DMS153 treated with DMSO at 0.1 percent for 48 hours (cell line): ENCODE data around the gene OS9.
"Not testable (repeated sequence)": the region's sequence is repeated elsewhere in the genome, so short reads cannot be mapped to it uniquely, and the experiment has no call there.

Experiments used
- DNase-seq: peaks from one replicate; lab custom pipeline; 2025; ENCODE audit not compliant: unreplicated experiment; lab: John Stamatoyannopoulos, UW

The OS9 gene

GRCh38 chr12:57721846-57722608 lies 28.1 kb downstream of the OS9 start:
- DNase-seq: not testable (repeated sequence)

GRCh38 chr12:57722716-57723629 lies 29.0 kb downstream of the OS9 start:
- no peak for DNase-seq

GRCh38 chr12:57723630-57723962 lies 29.7 kb downstream of the OS9 start:
- no peak for DNase-seq

- DNase-seq: no peak
Observed at GRCh38 chr12:57724003-57724935, 30.3 kb downstream of the OS9 start.

- DNase-seq: no peak
Observed at GRCh38 chr12:57724936-57725740, 31.2 kb downstream of the OS9 start.

GRCh38 chr12:57725851-57726150 lies 31.9 kb downstream of the OS9 start:
- DNase-seq: no peak

GRCh38 chr12:57726151-57726883 lies 32.4 kb downstream of the OS9 start:
- DNase-seq: peak; percentile 84

GRCh38 chr12:57726884-57727757 lies 33.2 kb downstream of the OS9 start:
- DNase-seq: no peak

GRCh38 chr12:57727758-57728395 lies 33.9 kb downstream of the OS9 start:
- DNase-seq: no peak

- DNase-seq: no peak
Observed at GRCh38 chr12:57729321-57729844, 35.5 kb downstream of the OS9 start.

GRCh38 chr12:57730336-57731067 lies 36.6 kb downstream of the OS9 start:
- no peak for DNase-seq

GRCh38 chr12:57731411-57732080 lies 37.6 kb downstream of the OS9 start:
- DNase-seq: no peak

GRCh38 chr12:57732270-57732669 lies 38.3 kb downstream of the OS9 start:
- DNase-seq: no peak

- DNase-seq: no peak
Observed at GRCh38 chr12:57732726-57733593, 39.0 kb downstream of the OS9 start.

GRCh38 chr12:57733928-57734327 lies 40.0 kb downstream of the OS9 start:
- no peak for DNase-seq

- DNase-seq: no peak
Observed at GRCh38 chr12:57734591-57734990, 40.7 kb downstream of the OS9 start.
